ENCODE measurements around the gene C6orf163. TPM values are rescaled to one million over a fixed set of nuclear protein-coding genes. Genes with fewer than 3 reads are reported as not detected.

The C6orf163 gene
- total RNA-seq (2021; ENCODE audit: unreplicated experiment): 1.5 TPM
- 0.50 and 0.53 TPM in 2 replicates for polyA plus RNA-seq (2012)
- percentile 67 among the genes with signal in this experiment for Bru-seq, nascent RNA
- BruChase-seq, experiment 1, labeled RNA remaining after a 6-hour chase: percentile 71 among the genes with signal in this experiment
- BruChase-seq, experiment 2, labeled RNA remaining after a 2-hour chase: percentile 82 among the genes with signal in this experiment
- long read RNA-seq: 0 reads

DNA sequence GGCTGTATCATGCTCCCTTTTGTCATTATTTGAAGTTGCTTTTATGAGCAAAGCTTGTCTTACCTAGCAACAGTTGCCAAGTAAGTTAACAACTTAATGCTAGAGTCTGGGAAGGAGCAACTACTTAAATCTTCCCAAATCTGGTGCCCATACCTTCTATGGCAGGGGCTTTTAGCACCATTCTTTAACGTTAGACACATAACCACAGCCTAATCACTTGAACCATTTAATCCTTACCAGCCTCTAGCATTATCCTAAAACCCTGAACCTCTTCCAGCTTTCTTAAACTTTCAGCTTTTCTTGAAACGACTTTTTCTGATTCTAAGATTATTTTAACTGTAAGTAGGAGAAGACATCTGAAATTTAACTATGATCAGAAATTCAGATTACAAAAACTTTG lies at the start of gene C6orf163:
TSS of gene C6orf163 (plus strand) at position 83 of the 400 bp plus-strand sequence. CDS start at position 370, 287 bp downstream.
- ChIA-PET RAD21 (ENCODE audit: low non-redundant PET in 1 of 2, low total read pairs in 2 of 2, uncharacterized antibody in 2 of 2, unreplicated experiment in 2 of 2) (no interaction called here), CTCF (no interaction called here), POLR2A (no interaction called here)
- ATAC-seq (no peak), DNase-seq (ENCODE audit: low read depth, low spot score) (no peak)
- no peak within 1 kb of the TSS for H2AFZ ChIP-seq (ENCODE audit: low read depth, low read length, poor library complexity, severe bottlenecking)
- no peak within 1 kb of the TSS for H3K9ac ChIP-seq (ENCODE audit: low read length)
- no peaks in the 10 kb centered on the region for H3K9me2 ChIP-seq (ENCODE audit: insufficient read depth)
- H3K79me2 ChIP-seq (ENCODE audit: insufficient read depth, low read length): no peaks in the 10 kb centered on the region
- H3K27me3 ChIP-seq (ENCODE audit: insufficient read depth, low read length): no peaks in the 10 kb centered on the region
- H3K4me2 ChIP-seq (ENCODE audit: low read length): no peak within 1 kb of the TSS
- H3K4me1 ChIP-seq (ENCODE audit: control insufficient read depth in 1 of 2, insufficient read depth in 2 of 2, low read length in 2 of 2): no peaks in the 10 kb centered on the region
- no peaks in the 10 kb centered on the region for H4K20me1 ChIP-seq (ENCODE audit: insufficient read depth)
- intact Hi-C loops (cut with micrococcal nuclease): no loop called here
- no peak within 1 kb of the TSS for H3K4me3 ChIP-seq (replicated peaks in 1 of 2; ENCODE audit: low read depth in 1 of 2, low read length in 2 of 2)
- TF ChIP-seq EZH2 (IDR thresholded peaks at IDR 0.05) (no peak), EGR1 (IDR thresholded peaks at IDR 0.05; ENCODE audit: low read depth) (no peak), CEBPB (IDR thresholded peaks at IDR 0.05; ENCODE audit: low read depth) (no peak), POLR2A (IDR thresholded peaks at IDR 0.05; ENCODE audit: borderline replicate concordance, extremely low read depth, insufficient read depth, insufficient read length) (no peak), SP1 (IDR thresholded peaks at IDR 0.05; ENCODE audit: low read depth) (no peak), TCF7L2 (IDR thresholded peaks at IDR 0.05; ENCODE audit: borderline replicate concordance, extremely low read depth, insufficient read depth, insufficient read length) (no peak), ZNF274 (IDR thresholded peaks at IDR 0.05; ENCODE audit: low read depth, low read length) (no peak), ZFX (IDR thresholded peaks at IDR 0.05) (no peak), FOSL1 (IDR thresholded peaks at IDR 0.05; ENCODE audit: low read depth) (no peak), CBX3 (IDR thresholded peaks at IDR 0.05; ENCODE audit: low read depth) (no peak), ZBTB33 (IDR thresholded peaks at IDR 0.05; ENCODE audit: extremely low read depth, insufficient replicate concordance, low read length) (no peak), POLR2AphosphoS5 (IDR thresholded peaks at IDR 0.05; ENCODE audit: low read depth, low read length) (no peak), SIN3A (IDR thresholded peaks at IDR 0.05; ENCODE audit: low read depth) (no peak), JUND (IDR thresholded peaks at IDR 0.05) (no peak), EZH2phosphoT487 (IDR thresholded peaks at IDR 0.05; ENCODE audit: borderline replicate concordance) (no peak), YY1 (IDR thresholded peaks at IDR 0.05; ENCODE audit: extremely low read depth, insufficient replicate concordance, low read depth, low read length) (no peak)
- TF ChIP-seq, protein P1, sequence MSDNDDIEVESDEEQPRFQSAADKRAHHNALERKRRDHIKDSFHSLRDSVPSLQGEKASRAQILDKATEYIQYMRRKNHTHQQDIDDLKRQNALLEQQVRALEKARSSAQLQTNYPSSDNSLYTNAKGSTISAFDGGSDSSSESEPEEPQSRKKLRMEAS (IDR thresholded peaks at IDR 0.05): no peak
- TF ChIP-seq, protein P2, sequence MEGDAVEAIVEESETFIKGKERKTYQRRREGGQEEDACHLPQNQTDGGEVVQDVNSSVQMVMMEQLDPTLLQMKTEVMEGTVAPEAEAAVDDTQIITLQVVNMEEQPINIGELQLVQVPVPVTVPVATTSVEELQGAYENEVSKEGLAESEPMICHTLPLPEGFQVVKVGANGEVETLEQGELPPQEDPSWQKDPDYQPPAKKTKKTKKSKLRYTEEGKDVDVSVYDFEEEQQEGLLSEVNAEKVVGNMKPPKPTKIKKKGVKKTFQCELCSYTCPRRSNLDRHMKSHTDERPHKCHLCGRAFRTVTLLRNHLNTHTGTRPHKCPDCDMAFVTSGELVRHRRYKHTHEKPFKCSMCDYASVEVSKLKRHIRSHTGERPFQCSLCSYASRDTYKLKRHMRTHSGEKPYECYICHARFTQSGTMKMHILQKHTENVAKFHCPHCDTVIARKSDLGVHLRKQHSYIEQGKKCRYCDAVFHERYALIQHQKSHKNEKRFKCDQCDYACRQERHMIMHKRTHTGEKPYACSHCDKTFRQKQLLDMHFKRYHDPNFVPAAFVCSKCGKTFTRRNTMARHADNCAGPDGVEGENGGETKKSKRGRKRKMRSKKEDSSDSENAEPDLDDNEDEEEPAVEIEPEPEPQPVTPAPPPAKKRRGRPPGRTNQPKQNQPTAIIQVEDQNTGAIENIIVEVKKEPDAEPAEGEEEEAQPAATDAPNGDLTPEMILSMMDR (IDR thresholded peaks at IDR 0.05 in 2 of 3, conservative IDR thresholded peaks at IDR 0.05 in 1 of 3; ENCODE audit: borderline replicate concordance in 1 of 3, insufficient read depth in 1 of 3, low read depth in 2 of 3, low read length in 2 of 3): no peak
- TF ChIP-seq, protein P3, sequence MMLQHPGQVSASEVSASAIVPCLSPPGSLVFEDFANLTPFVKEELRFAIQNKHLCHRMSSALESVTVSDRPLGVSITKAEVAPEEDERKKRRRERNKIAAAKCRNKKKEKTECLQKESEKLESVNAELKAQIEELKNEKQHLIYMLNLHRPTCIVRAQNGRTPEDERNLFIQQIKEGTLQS (IDR thresholded peaks at IDR 0.05): no peak
- BruUV-seq (replicated peaks): no TSS peak
- H3K9me3 ChIP-seq (ENCODE audit: control insufficient read depth in 1 of 2, insufficient read depth in 1 of 2, low read depth in 1 of 2, low read length in 2 of 2): no peaks in the 10 kb centered on the region
- H3K27ac ChIP-seq (ENCODE audit: low read depth, low read length): no peak within 1 kb of the TSS
- H3K36me3 ChIP-seq (ENCODE audit: control insufficient read depth in 1 of 2, insufficient read depth in 2 of 2, low read length in 2 of 2): no peaks in the 10 kb centered on the region
